PC-3 (cell line): Measurements from ENCODE around the gene AADACL4. TPM values are rescaled to one million over a fixed set of nuclear protein-coding genes. Genes with fewer than 3 reads are reported as not detected.

Experiments
- ATAC-seq: fragments of 200-7000 bp; cut with Tn5 transposase; 2 replicates; pipeline ENCODE4 v1.9.1; 2020; ENCODE audit warnings: mild to moderate bottlenecking, moderate library complexity
- BruUV-seq: library from RNA; stranded (reverse); fragments of 400-500 nt; replicated peaks from 2 replicates; lab custom pipeline; 2021; lab: Mats Ljungman, UMichigan
- CTCF ChIA-PET: fragments of 300-600 bp; sonication (Branson Sonifier 250); formaldehyde crosslinking; loops from one replicate; lab custom pipeline; 2022; ENCODE audit warnings: antibody characterized with exemption; lab: Charles Lee
- POLR2A ChIA-PET: fragments of 300-600 bp; sonication (Branson Sonifier 250); formaldehyde crosslinking; loops from one replicate; lab custom pipeline; 2022; ENCODE audit warnings: antibody characterized with exemption; ENCODE audit not compliant: unreplicated experiment; lab: Charles Lee
- DNase-seq: peaks from one replicate; pipeline ENCODE4 v3.0.0-alpha.2; 2015
- H2AFZ ChIP-seq: fragments of 300-600 bp; sonication (generic); 2 replicates; pipeline ENCODE4 v1.6.0; 2016; ENCODE audit warnings: antibody characterized with exemption, low read length
- H3F3A ChIP-seq: fragments of 300-600 bp; sonication (generic); one replicate; pipeline ENCODE4 v1.6.0; 2017; ENCODE audit warnings: antibody characterized with exemption, low read length, control low read depth, mild to moderate bottlenecking; ENCODE audit not compliant: unreplicated experiment
- H3K27ac ChIP-seq: fragments of 300-600 bp; sonication (generic); 2 replicates; pipeline ENCODE4 v1.5.1; 2016; ENCODE audit warnings: mild to moderate bottlenecking, low read length
- H3K27me3 ChIP-seq: fragments of 300-600 bp; sonication (generic); 2 replicates; pipeline ENCODE4 v1.6.1; 2016; ENCODE audit warnings: low read length, mixed read lengths
- H3K36me3 ChIP-seq: fragments of 300-600 bp; sonication (generic); 2 replicates; pipeline ENCODE4 v1.6.1; 2016; ENCODE audit warnings: low read depth, mixed run types, low read length, mixed read lengths
- H3K4me1 ChIP-seq: fragments of 300-600 bp; sonication (generic); 2 replicates; pipeline ENCODE4 v1.5.1; 2016; ENCODE audit warnings: low read length; ENCODE audit not compliant: insufficient read depth
- H3K4me2 ChIP-seq: fragments of 300-600 bp; sonication (generic); 2 replicates; pipeline ENCODE4 v1.6.0; 2016; ENCODE audit warnings: low read length
- H3K4me3 ChIP-seq: fragments of 300-600 bp; sonication (generic); 2 replicates; pipeline ENCODE4 v1.5.1; 2016; ENCODE audit warnings: mild to moderate bottlenecking, low read length, mixed read lengths
- H3K79me2 ChIP-seq: fragments of 300-600 bp; sonication (generic); 2 replicates; pipeline ENCODE4 v1.6.1; 2017; ENCODE audit warnings: low read length, mixed read lengths
- H3K9ac ChIP-seq: fragments of 300-600 bp; sonication (generic); 2 replicates; pipeline ENCODE4 v1.6.0; 2016; ENCODE audit warnings: mild to moderate bottlenecking, low read length
- H3K9me2 ChIP-seq: fragments of 300-600 bp; sonication (generic); replicated peaks from 2 replicates; pipeline ENCODE4 v1.6.1; 2016; ENCODE audit warnings: mixed run types, low read length, mixed read lengths
- H3K9me3 ChIP-seq: fragments of 300-600 bp; sonication (generic); 2 replicates; pipeline ENCODE4 v1.6.1; 2016; ENCODE audit warnings: low read length, mixed read lengths
- H4K20me1 ChIP-seq: fragments of 300-600 bp; sonication (generic); 2 replicates; pipeline ENCODE4 v1.6.1; 2016; ENCODE audit warnings: low read length, mixed read lengths
- EZH2 ChIP-seq: fragments of 300-600 bp; sonication (generic); IDR thresholded peaks from one replicate; pipeline ENCODE4 v1.6.1; 2017; ENCODE audit warnings: antibody characterized with exemption, mild to moderate bottlenecking, low read length; ENCODE audit not compliant: unreplicated experiment
- EZH2phosphoT487 ChIP-seq: fragments of 300-600 bp; sonication (generic); IDR thresholded peaks from 2 replicates; pipeline ENCODE4 v1.6.1; 2018; ENCODE audit warnings: mild to moderate bottlenecking, antibody characterized with exemption, low read length, borderline replicate concordance
- intact Hi-C: fragments of 100-400 bp; cut with micrococcal nuclease; formaldehyde crosslinking; loops from 2 replicates; pipeline ENCODE4 v1.9.0; 2023
- total RNA-seq: library from RNA; depleted of rRNA; stranded (reverse); fragments of >200 nt; gene quantifications from 2 replicates; pipeline ENCODE4 v1.2.3, GENCODE V29; 2014
- TF ChIP-seq, protein P1 (sequence below): fragments of 300-600 bp; sonication (generic); conservative IDR thresholded peaks from 2 replicates; pipeline ENCODE4 v1.5.1; 2017; ENCODE audit warnings: antibody characterized with exemption, low read depth, mild to moderate bottlenecking, low read length

The AADACL4 gene
- total RNA-seq, 1 experiment from 2014 or later = not detected

DNA sequence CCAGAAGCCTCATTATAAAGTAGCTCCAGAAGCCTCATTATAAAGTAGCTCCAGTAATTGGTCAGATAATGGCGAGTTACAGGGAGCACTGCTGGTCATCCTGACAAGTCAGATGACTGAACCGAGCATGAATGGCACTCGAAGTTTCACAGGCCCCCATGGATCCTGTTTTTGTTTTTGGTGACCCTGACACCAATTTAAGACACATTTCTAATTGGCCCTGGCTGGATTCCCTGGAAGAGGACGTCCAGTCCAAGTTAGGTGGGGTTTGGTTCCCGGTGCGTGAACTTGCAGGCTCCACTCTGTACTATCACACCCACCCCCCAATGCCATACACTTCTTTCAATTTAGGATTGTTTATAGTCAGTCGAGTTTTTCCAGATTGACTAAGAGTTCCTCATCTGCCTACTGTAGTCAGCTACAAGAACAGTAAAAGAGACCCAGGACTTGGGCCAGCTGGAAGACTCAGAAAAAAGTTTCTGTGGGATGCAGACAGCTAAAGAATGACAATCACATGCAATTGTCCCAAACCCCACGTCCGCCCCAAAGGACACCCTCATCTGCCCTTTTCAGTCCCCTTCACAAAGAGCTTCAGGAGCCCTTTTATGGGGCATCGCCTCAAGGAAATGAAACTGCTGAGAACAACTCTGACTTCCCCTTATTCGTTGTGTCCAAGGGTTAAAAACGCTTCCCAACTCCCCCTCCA lies 28.6 kb upstream of the AADACL4 start:
- intact Hi-C loops = loop anchor here (5.0 kb wide), 2 partner anchors 153 to 283 kb away; no protein-coding TSS in a partner anchor
- H3K27ac ChIP-seq = peak overlapping the region; percentile 91
- no peaks in the 10 kb centered on the region for H3K27me3 ChIP-seq
- POLR2A ChIA-PET = no interaction called here
- BruUV-seq = no TSS peak
- TF ChIP-seq, protein P1, sequence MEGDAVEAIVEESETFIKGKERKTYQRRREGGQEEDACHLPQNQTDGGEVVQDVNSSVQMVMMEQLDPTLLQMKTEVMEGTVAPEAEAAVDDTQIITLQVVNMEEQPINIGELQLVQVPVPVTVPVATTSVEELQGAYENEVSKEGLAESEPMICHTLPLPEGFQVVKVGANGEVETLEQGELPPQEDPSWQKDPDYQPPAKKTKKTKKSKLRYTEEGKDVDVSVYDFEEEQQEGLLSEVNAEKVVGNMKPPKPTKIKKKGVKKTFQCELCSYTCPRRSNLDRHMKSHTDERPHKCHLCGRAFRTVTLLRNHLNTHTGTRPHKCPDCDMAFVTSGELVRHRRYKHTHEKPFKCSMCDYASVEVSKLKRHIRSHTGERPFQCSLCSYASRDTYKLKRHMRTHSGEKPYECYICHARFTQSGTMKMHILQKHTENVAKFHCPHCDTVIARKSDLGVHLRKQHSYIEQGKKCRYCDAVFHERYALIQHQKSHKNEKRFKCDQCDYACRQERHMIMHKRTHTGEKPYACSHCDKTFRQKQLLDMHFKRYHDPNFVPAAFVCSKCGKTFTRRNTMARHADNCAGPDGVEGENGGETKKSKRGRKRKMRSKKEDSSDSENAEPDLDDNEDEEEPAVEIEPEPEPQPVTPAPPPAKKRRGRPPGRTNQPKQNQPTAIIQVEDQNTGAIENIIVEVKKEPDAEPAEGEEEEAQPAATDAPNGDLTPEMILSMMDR = no peak
- no peak for TF ChIP-seq EZH2
- TF ChIP-seq EZH2phosphoT487 = no peak
- peak overlapping the region; percentile 83 for H3K4me3 ChIP-seq
- peak; percentile 14 for DNase-seq
- H3K36me3 ChIP-seq = peaks cover 28% of the 10 kb centered on the region
- no peaks in the 10 kb centered on the region for H3K9me2 ChIP-seq
- CTCF ChIA-PET = interaction anchor here (0.6 kb wide), 1 partner anchor 96 kb away, joined by 3 read pairs; no protein-coding TSS in a partner anchor
- no peak for ATAC-seq
- H4K20me1 ChIP-seq = peaks cover 30% of the 10 kb centered on the region
- peak overlapping the region; percentile 95 for H3K9ac ChIP-seq
- H3F3A ChIP-seq = no peaks in the 10 kb centered on the region
- no peak overlapping the region for H2AFZ ChIP-seq
- H3K9me3 ChIP-seq = no peaks in the 10 kb centered on the region
- H3K79me2 ChIP-seq = peaks cover 94% of the 10 kb centered on the region
- H3K4me2 ChIP-seq = peak overlapping the region; percentile 91
- peaks cover 45% of the 10 kb centered on the region for H3K4me1 ChIP-seq

DNA sequence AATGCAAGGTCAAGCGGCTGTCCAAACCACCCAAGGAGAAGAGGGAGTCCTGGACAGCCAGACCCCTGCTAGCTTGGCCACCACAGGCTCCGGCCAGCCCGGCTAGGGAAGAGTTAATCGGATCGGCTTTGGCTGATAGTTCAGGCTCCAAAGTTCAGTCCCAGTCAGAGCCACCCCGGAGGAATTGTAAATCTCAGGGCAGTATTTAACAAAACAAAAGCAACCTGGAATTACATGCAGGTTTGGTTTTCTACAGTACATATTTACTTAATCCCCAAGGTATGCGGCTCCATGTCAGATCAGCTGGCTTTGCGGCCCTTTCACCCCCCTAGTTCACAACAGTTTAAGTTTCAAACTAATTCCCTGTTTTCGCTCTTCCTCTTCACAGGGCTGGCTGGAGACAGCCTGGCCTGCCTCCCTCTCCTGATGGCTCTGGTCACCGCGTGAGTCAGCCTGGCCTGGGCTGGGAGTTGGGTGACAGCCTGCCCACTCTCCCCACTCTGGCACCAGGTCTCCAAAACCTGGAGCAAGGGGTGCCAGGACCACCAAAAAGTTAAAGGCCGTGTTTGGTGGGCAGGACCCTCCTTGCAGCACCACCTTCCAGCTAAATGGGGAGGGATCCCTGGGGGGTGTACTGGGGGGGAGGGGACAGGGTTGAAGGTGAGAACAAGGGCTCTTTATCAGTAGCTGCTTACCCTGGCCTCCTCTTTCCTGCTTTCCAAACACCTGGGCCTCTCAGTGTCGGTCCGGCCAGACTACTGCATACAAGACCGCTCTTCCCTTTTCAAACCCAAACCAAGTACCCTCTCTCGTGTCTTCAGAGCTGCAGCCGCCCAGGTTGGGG lies 27.8 kb upstream of the AADACL4 start:
- Histone ChIP-seq H3K9me2 (no peaks in the 10 kb centered on the region), H3F3A (no peaks in the 10 kb centered on the region), H3K4me2 (peak overlapping the region; percentile 91), H3K79me2 (peaks cover 87% of the 10 kb centered on the region), H3K27ac (peak overlapping the region; percentile 91), H2AFZ (no peak overlapping the region), H3K4me3 (peak overlapping the region; percentile 83), H3K27me3 (no peaks in the 10 kb centered on the region), H3K9me3 (no peaks in the 10 kb centered on the region), H3K4me1 (peaks cover 44% of the 10 kb centered on the region), H3K36me3 (peaks cover 21% of the 10 kb centered on the region), H3K9ac (peak overlapping the region; percentile 95), H4K20me1 (peaks cover 30% of the 10 kb centered on the region)
- TF ChIP-seq, protein P1 = no peak
- no peak for TF ChIP-seq EZH2
- TF ChIP-seq EZH2phosphoT487 = no peak
- BruUV-seq = no TSS peak
- POLR2A ChIA-PET = interaction anchor here (0.6 to 1.1 kb wide), 3 partner anchors 12 to 1133 kb away, joined by 4 to 35 read pairs (median 6); partner anchors contain the start of gene MIIP
- intact Hi-C loops = loop anchor here (1.0 to 5.0 kb wide), 4 partner anchors 12 to 284 kb away; no protein-coding TSS in a partner anchor
- DNase-seq (peak; percentile 71), ATAC-seq (peak; percentile 53)
- CTCF ChIA-PET = interaction anchor here (0.5 to 0.7 kb wide), 4 partner anchors 20 to 284 kb away, joined by 3 to 7 read pairs (median 4); no protein-coding TSS in a partner anchor
